Endodermal cell (in vitro differentiated cells): ENCODE measurements around the gene AGMAT. TPM values are rescaled to one million over a fixed set of nuclear protein-coding genes. Genes with fewer than 3 reads are reported as not detected.

ENCODE experiments used
- DNase-seq: peaks from one replicate; pipeline ENCODE4 v3.0.0-alpha.2; 2017
- H3K27ac ChIP-seq: 2 replicates; pipeline ENCODE4 v1.5.1; 2013; ENCODE audit warnings: mild to moderate bottlenecking, low read depth, low read length, moderate library complexity
- H3K27me3 ChIP-seq: 2 replicates; pipeline ENCODE4 v1.6.1; 2013; ENCODE audit warnings: mild to moderate bottlenecking, low read length, moderate library complexity; ENCODE audit not compliant: insufficient read depth, control insufficient read depth, poor library complexity, severe bottlenecking
- H3K36me3 ChIP-seq: 2 replicates; pipeline ENCODE4 v1.7.0; 2013; ENCODE audit warnings: mild to moderate bottlenecking, low read length, moderate library complexity; ENCODE audit not compliant: control insufficient read depth, insufficient read depth
- H3K4me1 ChIP-seq: one replicate; pipeline ENCODE4 v1.7.0; 2013; ENCODE audit warnings: low read length; ENCODE audit not compliant: control insufficient read depth, insufficient read depth
- H3K4me3 ChIP-seq: 2 replicates; pipeline ENCODE4 v1.5.1; 2013; ENCODE audit warnings: mild to moderate bottlenecking, low read length, moderate library complexity
- H3K9ac ChIP-seq: 2 replicates; pipeline ENCODE4 v1.6.1; 2013; ENCODE audit warnings: mild to moderate bottlenecking, low read length, moderate library complexity; ENCODE audit not compliant: poor library complexity, severe bottlenecking; ENCODE audit errors: extremely low read depth
- H3K9me3 ChIP-seq: 2 replicates; pipeline ENCODE4 v1.6.1; 2013; ENCODE audit warnings: mild to moderate bottlenecking, low read length, moderate library complexity; ENCODE audit not compliant: control insufficient read depth
- H3K27ac Mint-ChIP-seq: 2 replicates; pipeline ENCODE4 v1.8.0; 2020; ENCODE audit warnings: mixed read lengths
- H3K27me3 Mint-ChIP-seq: 2 replicates; pipeline ENCODE4 v1.8.0; 2021; ENCODE audit warnings: mild to moderate bottlenecking, mixed read lengths; ENCODE audit not compliant: insufficient read depth
- H3K36me3 Mint-ChIP-seq: 2 replicates; pipeline ENCODE4 v1.8.0; 2020; ENCODE audit warnings: low read depth, mixed read lengths
- H3K4me1 Mint-ChIP-seq: 2 replicates; pipeline ENCODE4 v1.8.0; 2020; ENCODE audit warnings: mixed read lengths
- H3K4me3 Mint-ChIP-seq: 2 replicates; pipeline ENCODE4 v1.8.0; 2020; ENCODE audit warnings: mild to moderate bottlenecking, moderate library complexity, mixed read lengths
- H3K9me3 Mint-ChIP-seq: 2 replicates; pipeline ENCODE4 v1.8.0; 2020; ENCODE audit warnings: mild to moderate bottlenecking, mixed read lengths
- WGBS, 2 experiments: methylation state at CpG; one replicate each; pipeline versions ENCODE4 v1.1.5 to v1.1.7; 2013; ENCODE audit warnings: missing lambda C conversion rate in 2 of 2, mixed read lengths in 1 of 2; ENCODE audit not compliant: insufficient coverage in 1 of 2, insufficient read length in 1 of 2; 5-methylcytosine and 5-hydroxymethylcytosine counted together
- total RNA-seq, 2 donors: library from RNA; stranded (reverse); fragmentation: NEBNext Ultra II Directional in 1 of 2; extraction: Animal tissue kit (Norgen Biotek cat#: 25700) in 1 of 2; gene quantifications; 2 replicates in 1 of 2; 3 replicates in 1 of 2; pipeline ENCODE4 v1.2.1, GENCODE V29; 2021
- TF ChIP-seq, protein P1 (sequence below): fragments of 200-600 bp; sonication (generic); conservative IDR thresholded peaks from 2 replicates; pipeline ENCODE4 v1.5.0; 2021; ENCODE audit warnings: antibody characterized with exemption, mild to moderate bottlenecking

Gene AGMAT
- total RNA-seq, 2 donors from 2014 or later = 3.8 to 4.4 TPM

DNA sequence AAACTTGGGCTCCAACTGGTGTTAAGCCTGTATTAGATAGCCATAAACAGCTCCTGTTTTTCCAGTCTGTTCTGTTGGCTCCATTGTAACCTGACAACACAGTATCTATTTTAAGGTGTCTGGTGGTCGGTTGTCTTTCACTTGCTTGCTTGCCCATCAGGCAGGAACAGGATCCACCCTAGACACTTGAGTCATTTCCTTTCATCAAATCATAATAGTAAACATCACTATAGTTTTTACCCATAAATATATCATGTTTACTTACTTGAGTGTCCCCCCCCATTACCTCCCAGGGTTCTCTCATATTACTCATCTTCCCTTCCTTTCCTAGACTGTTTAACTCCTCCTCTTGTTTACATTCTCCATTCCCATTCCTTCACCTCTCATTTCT lies 35.3 kb upstream of the AGMAT start:
- H3K27me3 Mint-ChIP-seq = no peaks in the 10 kb centered on the region
- H3K9me3 Mint-ChIP-seq = no peaks in the 10 kb centered on the region
- Histone ChIP-seq H3K4me1 (peaks cover 6% of the 10 kb centered on the region), H3K36me3 (peaks cover 4% of the 10 kb centered on the region), H3K27me3 (no peaks in the 10 kb centered on the region), H3K27ac (no peak overlapping the region), H3K9ac (no peak overlapping the region), H3K9me3 (no peaks in the 10 kb centered on the region), H3K4me3 (peak overlapping the region; percentile 25)
- peaks cover 28% of the 10 kb centered on the region for H3K4me1 Mint-ChIP-seq
- H3K36me3 Mint-ChIP-seq = peaks cover 5% of the 10 kb centered on the region
- H3K4me3 Mint-ChIP-seq = no peak overlapping the region
- no peak for DNase-seq
- TF ChIP-seq, protein P1, sequence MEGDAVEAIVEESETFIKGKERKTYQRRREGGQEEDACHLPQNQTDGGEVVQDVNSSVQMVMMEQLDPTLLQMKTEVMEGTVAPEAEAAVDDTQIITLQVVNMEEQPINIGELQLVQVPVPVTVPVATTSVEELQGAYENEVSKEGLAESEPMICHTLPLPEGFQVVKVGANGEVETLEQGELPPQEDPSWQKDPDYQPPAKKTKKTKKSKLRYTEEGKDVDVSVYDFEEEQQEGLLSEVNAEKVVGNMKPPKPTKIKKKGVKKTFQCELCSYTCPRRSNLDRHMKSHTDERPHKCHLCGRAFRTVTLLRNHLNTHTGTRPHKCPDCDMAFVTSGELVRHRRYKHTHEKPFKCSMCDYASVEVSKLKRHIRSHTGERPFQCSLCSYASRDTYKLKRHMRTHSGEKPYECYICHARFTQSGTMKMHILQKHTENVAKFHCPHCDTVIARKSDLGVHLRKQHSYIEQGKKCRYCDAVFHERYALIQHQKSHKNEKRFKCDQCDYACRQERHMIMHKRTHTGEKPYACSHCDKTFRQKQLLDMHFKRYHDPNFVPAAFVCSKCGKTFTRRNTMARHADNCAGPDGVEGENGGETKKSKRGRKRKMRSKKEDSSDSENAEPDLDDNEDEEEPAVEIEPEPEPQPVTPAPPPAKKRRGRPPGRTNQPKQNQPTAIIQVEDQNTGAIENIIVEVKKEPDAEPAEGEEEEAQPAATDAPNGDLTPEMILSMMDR = no peak
- WGBS, 2 experiments = 93 to 100% methylated on average over 1 of the region's 1 CpG
- no peak overlapping the region for H3K27ac Mint-ChIP-seq

DNA sequence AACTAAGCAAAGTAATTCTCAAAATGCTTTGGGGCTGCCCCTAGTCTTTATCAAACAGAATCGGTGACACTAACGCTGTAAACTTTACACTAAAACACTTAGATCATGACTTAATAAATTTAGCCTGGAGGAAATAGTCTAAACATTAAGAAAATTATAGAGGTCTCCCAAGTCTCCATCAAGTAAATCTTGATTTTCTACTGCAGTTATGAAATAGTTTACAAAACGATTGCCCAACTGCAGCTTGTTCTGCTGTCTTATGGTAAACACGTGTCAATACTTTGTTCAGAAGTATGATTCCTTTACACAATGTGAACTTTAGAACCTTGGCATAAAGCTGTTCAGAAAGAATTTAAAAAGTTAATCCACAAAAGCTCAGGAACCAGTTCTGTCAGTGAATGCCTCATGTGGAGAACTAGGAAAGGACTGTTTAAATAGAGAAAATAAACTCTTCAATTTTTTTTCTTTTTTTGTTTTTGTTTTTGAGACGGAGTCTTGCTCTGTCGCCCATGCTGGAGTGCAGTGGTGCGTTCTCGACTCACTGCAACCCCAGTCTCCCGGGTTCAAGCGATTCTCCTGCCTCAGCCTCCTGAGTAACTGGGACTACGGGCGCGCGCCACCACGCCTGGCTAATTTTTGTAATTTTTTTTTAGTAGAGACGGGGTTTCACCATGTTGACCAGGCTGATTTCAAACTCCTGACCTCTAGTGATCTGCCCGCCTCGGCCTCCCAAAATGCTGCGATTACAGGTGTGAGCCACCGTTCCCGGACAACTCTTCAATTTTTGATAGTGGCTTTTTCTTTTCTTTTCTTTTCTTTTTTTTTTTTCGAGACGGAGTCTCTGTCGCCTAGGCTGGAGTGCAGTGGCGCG lies 34.0 kb upstream of the AGMAT start:
- Mint-ChIP-seq H3K9me3 (no peaks in the 10 kb centered on the region), H3K4me1 (peaks cover 28% of the 10 kb centered on the region), H3K27ac (peak overlapping the region; percentile 89), H3K36me3 (peaks cover 5% of the 10 kb centered on the region), H3K4me3 (peak overlapping the region; percentile 91), H3K27me3 (peaks cover 4% of the 10 kb centered on the region)
- Histone ChIP-seq H3K4me3 (peak overlapping the region; percentile 99), H3K9me3 (no peaks in the 10 kb centered on the region), H3K27ac (no peak overlapping the region), H3K4me1 (peaks cover 6% of the 10 kb centered on the region), H3K36me3 (peaks cover 4% of the 10 kb centered on the region), H3K9ac (peak overlapping the region; percentile 62), H3K27me3 (no peaks in the 10 kb centered on the region)
- DNase-seq = no peak
- WGBS, 2 experiments = 90 to 91% methylated on average over 21 to 26 of the region's 26 CpGs
- TF ChIP-seq, protein P1 = no peak

DNA sequence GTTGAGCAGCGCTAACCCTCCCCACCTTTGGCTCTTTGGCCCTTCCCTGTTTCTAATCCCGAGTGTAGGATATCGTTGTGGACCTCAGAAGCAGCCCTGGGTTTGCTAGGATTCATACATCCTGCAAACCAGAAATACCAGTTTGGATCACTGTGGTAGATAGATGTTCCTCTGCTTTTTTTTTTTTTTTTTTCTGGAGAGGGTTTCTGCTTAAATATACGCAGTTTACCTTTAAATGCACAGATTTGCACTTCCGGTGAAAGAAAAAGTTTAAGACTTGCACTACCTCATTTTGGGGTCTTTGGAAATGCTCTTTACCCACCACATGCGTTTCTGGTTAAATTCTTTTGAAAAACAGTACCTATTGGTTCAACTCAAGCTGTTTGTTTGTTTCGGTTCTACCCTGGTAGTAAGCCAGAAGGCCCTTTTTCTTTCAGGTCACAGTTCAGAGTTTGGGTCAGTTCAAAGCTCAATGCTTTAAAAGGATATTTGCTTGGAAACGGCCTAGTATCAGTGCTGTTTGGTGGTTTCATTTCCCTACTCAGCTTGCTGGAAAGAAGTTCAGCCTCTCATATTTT lies 33.3 kb upstream of the AGMAT start:
- peak overlapping the region; percentile 89 for H3K27ac Mint-ChIP-seq
- H3K4me3 ChIP-seq = peak overlapping the region; percentile 99
- TF ChIP-seq, protein P1 = no peak
- DNase-seq = no peak
- peaks cover 4% of the 10 kb centered on the region for H3K36me3 ChIP-seq
- H3K4me1 ChIP-seq = peaks cover 6% of the 10 kb centered on the region
- H3K9me3 ChIP-seq = no peaks in the 10 kb centered on the region
- H3K36me3 Mint-ChIP-seq = peaks cover 5% of the 10 kb centered on the region
- no peaks in the 10 kb centered on the region for H3K9me3 Mint-ChIP-seq
- peak overlapping the region; percentile 62 for H3K9ac ChIP-seq
- H3K27ac ChIP-seq = no peak overlapping the region
- peaks cover 28% of the 10 kb centered on the region for H3K4me1 Mint-ChIP-seq
- 7% methylated on average over 6 to 8 of the region's 8 CpGs for WGBS, 2 experiments
- H3K27me3 ChIP-seq = no peaks in the 10 kb centered on the region
- peak overlapping the region; percentile 91 for H3K4me3 Mint-ChIP-seq
- peaks cover 4% of the 10 kb centered on the region for H3K27me3 Mint-ChIP-seq
